Left ventricle myocardium superior (tissue), 1 donor: ENCODE data around the gene SNCA. TPM values are rescaled to one million over a fixed set of nuclear protein-coding genes. Genes with fewer than 3 reads are reported as not detected.

Experiments used
- ATAC-seq: fragments of 200-7000 bp; cut with Tn5 transposase; one replicate; pipeline ENCODE4 v1.9.1; 2020; ENCODE audit warnings: mild to moderate bottlenecking, moderate library complexity
- DNase-seq: peaks from one replicate; pipeline ENCODE4 v3.0.0-alpha.2; 2020
- intact Hi-C: fragments of 100-400 bp; cut with micrococcal nuclease; formaldehyde crosslinking; loops from one replicate; pipeline ENCODE4 v1.11.0; 2022
- total RNA-seq: library from RNA; stranded (reverse); fragmentation: NEBNext Ultra II Directional; extraction: Animal tissue kit (Norgen Biotek cat#: 25700); gene quantifications from one replicate; pipeline ENCODE4 v1.2.1, GENCODE V29; 2021
- donor health status: DM: no; HTN: yes; CAD: no; lungs with severe emphysema.

The SNCA gene
- total RNA-seq, 1 donor from 2014 or later: 4.6 TPM

DNA sequence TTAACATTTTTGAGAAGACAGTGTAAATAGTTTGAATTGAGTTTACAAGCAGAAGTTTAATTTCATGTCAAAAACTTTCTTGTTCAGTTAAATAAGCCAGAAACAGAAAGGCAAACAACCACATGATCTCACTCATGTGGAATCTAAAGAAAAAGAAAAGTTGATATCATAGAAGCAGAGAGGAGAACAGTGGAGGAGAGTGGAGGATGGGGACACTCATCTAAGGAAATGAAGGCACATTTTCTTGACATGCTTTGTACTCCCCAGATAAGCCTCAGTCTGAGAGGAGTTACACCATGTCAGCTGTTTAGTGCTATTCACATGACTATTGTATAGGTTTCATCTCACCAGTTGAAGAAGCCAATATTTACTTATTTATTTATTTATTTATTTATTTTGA is 13.5 kb downstream of the SNCA start:
- intact Hi-C loops: no loop called here
- DNase-seq: no peak
- no peak for ATAC-seq

DNA sequence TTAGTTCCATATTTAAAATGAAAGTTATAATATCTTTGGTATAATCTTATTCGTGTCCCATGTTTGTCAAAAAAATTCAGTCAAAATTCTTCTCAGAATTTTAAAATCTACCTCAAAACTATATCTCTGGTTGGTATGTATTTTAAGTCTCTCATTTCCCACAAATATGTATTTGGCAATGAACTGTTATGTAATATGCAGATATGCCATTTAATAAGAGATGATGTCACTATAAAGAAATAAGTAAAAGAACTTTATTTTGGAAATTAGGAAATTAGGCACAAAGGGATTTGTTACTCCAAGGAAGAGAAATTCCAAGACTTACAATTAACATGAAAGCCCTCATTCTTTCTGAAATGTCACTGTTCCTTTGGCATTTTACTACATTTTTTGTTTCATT is 15.3 kb downstream of the SNCA start:
- intact Hi-C loops: no loop called here
- ATAC-seq (no peak), DNase-seq (no peak)

DNA sequence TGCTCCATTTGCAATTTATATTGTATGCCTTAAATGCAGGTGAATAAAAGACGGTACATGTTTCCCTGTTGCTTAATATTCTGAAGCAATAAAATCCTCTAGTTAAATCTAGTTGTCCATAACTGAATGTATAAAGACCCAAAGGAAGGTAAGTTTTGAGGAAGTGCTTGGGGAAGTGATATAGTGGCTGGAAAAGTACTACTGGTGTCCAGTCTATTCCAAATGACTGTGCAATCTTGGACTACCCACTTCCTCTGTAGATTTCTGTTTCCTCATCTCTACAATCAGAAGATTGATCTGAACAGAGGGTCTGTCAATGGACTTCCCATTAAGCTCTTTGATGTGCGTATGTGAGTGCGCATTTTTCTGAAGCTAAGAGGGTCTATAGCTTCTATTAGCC is 17.0 kb downstream of the SNCA start:
- intact Hi-C loops: no loop called here
- DNase-seq: no peak
- no peak for ATAC-seq

DNA sequence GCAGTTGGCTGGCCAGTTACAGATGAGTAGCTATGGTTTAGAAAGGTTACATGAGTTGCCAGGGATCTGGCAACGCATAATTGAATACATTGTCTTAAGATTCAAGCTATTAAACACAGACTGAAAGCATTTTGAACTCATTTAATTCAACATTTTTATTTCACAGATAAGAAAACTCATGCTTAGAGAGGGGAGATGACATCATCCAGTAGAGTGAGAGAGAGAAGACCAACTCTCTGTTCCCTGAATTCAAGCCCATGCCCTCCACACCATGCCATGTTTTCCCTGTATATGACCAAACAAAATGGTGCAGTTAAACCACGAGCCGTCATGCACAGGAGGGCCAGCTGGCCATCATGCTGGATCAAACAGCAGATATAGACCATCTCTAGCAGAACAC is 22.6 kb downstream of the SNCA start:
- ATAC-seq (no peak), DNase-seq (no peak)
- intact Hi-C loops: no loop called here

DNA sequence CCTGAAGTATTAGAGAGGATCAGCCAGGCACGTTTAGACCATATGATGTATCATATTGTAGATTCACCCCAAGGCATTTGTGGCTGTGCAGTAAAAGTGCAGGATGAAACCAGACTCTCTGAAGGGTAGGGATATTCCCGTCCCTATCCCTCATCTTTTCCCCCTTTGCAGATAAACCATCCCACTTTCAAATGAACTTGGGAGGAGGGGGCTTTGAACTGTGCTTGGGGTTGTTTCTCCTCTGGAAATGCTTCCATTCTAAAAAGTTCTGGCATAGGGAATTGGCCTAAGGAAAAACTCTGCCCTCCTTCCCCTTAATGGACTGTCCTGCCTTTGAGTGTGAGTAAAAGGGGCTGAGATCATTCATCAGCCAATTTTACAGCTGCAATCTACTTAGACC is 23.8 kb downstream of the SNCA start:
- intact Hi-C loops: no loop called here
- ATAC-seq: no peak
- DNase-seq: no peak

DNA sequence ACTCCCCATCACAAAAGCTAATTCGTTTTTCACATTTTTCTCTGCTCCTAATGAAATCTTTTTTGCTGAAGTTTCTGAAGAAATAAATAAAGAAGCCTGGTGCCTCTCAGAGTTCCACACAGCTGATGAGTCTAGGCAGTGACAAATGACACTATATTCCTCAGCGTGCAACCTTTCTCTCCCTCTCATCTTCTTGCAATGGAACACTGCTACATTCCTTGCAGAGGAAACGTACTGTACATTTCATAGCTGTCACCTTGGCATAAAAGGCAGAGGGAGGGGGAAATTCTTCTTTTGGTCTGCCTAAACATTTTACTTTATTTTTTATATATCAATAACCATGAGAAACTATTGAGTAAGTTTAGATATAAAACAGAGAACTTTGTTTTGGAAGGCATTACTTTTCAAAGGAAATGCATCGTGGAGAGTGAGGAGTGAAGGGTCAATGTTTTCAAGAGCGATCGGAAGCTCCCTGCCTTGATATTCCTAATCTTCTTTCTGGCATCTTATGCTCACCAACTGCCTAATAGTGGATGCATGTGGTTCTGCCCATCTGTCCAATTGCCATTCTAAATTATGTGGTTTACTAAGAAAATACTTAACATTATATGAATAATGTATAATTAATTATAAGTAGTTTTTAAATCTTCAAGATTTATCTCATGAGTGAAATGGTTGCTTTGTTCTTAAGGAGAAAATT is 29.4 kb downstream of the SNCA start:
- DNase-seq (no peak), ATAC-seq (no peak)
- intact Hi-C loops: no loop called here

DNA sequence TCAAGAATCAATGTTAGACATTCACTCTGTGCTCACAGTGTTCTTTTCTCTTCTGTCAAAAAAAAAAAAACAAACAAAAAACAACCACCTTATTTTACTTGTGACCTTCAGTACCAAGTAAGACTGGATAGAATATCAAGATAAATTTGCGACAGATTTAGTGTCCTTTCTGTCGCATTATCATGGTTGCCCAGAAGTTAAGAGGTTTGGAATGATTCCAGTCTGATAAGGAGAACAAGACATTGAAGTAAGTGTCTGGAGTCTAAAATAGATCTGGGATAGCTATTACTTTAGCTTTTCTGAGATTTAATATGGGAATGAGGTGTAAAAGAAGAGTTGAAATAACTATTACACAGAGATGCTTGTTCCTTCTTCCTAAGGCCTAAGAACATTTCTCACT is 31.7 kb downstream of the SNCA start:
- intact Hi-C loops: no loop called here
- no peak for DNase-seq

DNA sequence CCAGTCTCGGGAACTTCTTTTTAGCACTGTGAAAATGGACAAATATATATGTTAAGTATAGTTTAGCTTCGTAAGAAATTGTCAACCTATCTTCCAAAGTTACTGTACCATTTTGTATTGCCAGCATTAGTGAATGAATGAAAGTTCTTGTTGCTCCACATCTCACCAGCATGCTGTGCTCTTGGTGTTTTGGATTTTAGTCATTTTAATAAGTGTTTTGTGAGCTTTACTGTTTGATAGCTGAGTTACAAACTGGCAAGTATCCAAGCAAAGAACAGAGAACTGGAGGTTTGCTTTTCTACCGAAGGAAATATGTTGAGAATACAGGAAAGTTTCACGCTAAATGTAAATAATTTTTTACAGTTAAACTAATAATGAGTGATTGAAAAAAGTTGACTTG is 33.0 kb downstream of the SNCA start:
- intact Hi-C loops: no loop called here
- no peak for ATAC-seq
- no peak for DNase-seq

More for the DNA sequence above, 31.7 kb downstream of the SNCA start:
- ATAC-seq: no peak

DNA sequence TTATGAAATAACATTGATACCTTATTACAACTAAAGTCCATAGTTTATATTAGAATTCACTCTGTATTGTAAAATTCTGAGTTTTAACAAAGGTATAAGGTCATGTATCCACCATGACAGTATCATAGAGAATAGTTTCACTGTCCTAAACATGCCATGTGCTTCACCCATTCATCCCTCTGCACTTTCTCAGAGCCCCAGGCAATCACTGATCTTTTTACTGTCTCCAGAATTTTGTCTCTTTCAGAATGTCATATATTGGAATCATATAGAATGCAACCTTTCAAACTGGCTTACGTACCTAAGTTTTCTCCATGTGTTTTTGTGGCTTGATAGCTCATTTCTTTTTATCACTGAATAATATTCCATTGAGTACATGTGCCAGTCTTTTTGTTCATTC is 33.9 kb downstream of the SNCA start:
- ATAC-seq: no peak
- intact Hi-C loops: no loop called here
- no peak for DNase-seq

DNA sequence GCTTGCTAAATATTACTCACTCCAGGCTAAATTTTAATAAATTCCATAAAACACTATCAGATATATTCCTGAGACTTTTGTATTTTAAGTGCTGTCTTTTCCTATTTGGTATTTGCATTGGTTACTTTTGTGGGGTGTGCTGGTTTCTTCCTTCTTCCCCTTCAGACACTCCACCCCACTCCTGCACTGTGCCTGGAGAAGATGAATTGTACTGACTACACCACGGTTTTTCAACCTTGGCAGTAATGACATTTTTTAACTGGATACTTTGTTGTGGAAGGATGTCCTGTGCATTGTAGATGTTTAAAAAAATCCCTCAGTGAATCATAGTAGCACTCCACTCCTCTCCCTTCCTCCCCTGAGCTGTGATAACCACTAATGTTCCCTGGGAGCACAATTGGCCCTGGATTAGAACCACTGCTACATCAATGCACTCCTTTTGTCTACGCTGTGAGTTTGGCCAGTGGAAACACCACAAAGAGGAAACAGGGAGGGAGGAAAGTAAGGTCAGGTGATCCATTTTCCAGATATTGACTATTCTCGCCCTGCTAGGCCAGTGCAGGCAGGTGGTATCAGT is 36.3 kb downstream of the SNCA start:
- no peak for ATAC-seq

DNA sequence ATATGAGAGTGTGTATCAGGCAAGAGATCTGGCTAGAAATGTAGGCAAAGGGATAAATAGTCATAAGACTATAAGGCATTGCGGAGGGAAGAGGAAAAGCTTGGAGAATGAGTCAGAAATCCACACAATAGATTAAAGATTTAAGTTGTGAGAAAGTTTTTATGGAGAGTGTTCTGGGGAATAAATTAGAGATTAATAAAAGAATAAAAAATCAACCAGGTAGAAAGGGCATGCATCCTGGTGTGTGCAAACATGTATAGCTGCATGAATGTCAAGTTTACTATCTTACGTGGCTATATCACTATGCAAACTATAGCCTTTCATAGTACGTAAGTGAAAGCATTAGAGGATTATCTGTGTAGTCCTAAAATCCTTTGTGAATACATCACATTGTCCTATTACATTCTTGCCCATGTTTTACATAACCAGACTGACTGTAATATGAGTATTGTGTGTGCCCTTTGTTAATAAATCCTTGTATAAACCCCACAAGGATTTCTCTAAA is 36.9 kb downstream of the SNCA start:
- DNase-seq (no peak), ATAC-seq (no peak)
- intact Hi-C loops: no loop called here

More for the DNA sequence above, 36.3 kb downstream of the SNCA start:
- intact Hi-C loops: no loop called here
- DNase-seq: no peak

DNA sequence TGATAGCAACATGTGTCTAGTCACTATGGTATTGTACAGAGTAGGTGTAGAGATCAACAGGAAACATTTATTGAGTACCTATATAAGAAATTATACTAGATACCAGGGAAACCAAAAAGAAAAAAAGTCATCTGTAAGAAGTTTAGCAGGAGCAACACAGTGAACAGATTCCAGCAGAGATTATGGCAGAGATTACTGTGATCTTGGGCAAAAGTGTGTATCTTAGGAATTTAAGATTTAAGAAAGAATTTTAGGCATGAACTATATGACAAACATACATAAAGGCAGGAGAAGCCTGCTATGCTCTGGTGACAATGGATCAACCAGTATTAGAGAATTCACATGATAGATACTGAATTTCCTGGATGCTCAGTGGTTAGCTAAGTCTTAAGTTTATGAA is 37.9 kb downstream of the SNCA start:
- intact Hi-C loops: no loop called here
- no peak for DNase-seq
- no peak for ATAC-seq

DNA sequence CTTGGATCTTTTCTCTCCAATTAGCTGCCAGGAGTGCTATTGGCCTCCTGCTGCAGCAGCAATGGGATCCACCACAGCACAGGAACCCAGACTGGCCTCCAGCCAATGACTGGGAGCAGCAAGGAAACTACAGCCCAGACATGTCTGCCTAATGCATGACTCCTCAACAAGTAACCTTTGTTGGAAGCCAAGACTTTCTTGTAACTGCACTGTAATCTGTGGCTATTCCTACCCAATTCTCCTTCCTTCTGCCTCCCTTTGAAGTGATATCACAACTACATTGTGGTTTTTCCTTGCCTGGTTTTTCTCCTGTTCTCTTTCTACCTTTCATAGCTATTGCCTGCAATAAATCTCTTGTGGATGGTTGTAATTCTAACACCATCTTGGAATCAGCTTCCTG is 39.8 kb downstream of the SNCA start:
- ATAC-seq: no peak
- intact Hi-C loops: no loop called here
- DNase-seq: peak; percentile 29

DNA sequence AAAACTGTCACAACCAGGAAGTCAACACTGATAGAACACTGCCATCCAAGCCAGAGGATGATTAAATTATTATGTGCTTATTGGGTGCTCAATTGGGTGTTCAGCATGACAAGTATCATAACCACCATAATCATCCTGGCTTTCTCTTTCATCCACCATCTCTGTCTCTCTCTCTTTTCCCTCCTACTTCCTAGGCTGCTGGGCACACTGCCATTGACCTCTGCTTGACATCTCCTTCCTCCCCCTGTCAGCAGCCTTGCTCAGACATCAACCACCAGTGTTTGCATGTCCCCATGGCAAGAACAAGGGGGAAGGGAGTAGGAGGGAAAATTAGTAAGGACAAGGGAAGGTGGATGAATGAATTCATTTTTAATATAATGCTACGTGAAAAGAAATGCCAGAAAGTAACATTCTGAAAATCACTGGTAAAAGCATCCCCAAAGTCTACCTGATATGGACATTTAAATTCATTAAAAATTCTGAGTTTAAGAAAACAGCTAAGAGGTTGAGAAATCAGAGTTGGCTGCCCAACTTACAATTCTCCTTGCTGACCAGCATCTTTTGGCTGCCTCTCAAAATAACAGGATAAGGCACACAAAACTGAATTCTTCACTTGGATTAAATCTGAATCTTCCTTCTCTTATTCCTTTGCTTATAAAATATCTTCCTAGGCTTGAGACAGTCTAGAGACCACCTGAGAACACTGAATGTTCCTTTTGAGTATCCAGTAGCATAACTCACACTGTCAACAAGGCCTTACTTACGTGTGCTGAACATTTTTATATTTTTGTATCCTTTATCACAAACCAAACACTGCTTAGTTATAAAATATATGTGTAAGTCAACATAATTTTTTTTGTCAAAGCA is 48.5 kb downstream of the SNCA start:
- DNase-seq (peak; percentile 67), ATAC-seq (peak; percentile 83)

DNA sequence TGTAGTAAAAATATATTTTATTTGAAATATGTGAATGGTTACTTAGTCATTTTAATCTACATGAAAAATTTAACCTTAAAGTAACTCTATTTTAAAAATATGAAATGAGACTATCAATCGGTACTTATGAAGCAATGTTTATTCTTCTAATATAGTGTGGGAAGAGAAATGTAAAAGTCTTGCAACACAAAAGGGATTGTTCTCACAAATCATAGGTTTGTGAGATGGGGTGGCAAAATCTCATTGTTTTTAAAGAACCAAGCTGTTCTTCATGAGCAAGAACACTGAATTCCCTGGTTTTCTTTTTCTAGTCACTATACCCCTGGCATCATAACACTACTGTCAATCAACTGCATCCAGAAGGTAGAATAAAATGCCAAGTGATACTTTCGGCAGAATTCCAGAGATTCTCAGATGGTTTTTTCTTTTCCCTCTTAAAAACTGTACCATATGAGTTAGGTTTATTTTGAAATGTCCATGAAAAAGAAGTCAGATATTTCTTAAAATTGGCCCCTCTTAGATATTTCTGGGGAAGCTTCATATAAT is 52.2 kb downstream of the SNCA start:
- ATAC-seq: no peak
- no peak for DNase-seq
- intact Hi-C loops: no loop called here

More for the DNA sequence above, 48.5 kb downstream of the SNCA start:
- intact Hi-C loops: no loop called here

DNA sequence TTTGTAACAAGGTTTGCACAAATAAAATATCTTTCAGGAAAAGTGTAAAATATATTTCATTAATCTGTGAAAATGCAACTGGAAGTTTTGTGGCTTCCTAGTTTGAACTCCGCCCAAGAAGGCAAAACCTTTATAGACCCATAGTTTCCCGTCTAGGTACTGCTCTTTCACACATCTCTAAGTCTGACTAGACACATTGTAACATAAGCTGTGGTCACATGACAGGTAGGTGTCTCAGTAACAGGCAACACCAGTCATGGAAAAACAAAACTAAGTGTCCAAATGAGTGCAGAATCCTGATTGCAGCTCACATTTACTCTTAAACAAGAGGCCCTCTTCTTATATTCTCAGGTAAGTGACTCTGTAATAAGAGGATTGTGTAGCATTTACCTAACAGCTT is 55.6 kb downstream of the SNCA start:
- intact Hi-C loops: no loop called here
- ATAC-seq (no peak), DNase-seq (no peak)

DNA sequence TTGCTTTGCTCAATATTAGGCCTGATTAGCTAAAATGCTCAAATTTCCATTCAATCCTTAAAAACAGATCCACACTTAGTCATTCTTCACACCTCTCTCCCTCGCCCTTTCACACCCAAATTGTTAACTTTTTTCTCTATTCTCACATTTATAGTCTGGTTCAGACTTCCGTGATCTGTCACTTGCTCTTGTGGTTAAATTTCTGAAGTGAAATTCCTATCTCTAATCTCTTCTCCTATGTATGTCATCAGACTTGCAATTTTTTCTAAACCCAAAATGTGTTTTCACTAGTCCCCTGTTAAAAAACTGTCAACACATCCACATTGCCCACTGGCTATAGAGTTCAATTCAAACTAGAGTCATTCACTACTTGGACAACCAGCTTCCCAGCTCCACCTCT is 63.2 kb downstream of the SNCA start:
- intact Hi-C loops: no loop called here
- DNase-seq: no peak
- ATAC-seq: no peak

DNA sequence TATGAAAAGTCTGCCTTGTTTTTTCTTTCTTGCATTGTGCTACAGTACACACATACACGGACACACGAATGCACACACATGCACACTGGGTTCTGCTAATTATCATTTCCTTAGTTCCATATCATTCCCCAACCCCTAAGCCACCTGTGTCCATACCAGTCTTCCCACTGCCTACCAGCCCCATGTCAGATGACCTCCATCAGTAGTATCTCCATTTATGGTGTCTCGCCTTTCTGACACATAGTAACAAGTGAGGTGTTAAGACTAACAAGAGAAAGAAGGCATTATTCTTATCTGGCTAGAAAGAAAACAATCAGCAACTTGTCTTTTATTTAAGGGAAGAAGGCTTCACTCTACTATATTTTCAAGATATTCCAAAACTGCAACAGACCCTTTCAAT is 67.1 kb downstream of the SNCA start:
- intact Hi-C loops: no loop called here
- ATAC-seq: no peak

DNA sequence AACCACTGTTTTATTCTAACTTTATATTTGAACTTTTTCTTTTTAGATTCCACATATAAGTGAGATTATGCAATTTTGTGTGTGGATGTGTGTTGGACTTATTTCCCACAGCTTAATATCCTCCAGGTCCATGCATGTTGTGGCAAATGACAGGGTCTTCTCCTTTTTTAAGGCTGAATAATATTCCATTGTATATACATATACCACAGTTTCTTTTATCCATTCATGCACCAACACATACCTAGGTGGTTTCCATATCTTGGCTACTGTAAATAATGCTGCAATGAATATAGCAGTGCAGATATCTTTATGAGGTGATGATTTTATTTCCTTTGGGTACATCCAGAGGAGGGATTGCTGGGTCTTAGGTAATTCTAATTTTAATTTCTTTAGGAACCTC is 69.0 kb downstream of the SNCA start:
- DNase-seq (no peak), ATAC-seq (no peak)
- intact Hi-C loops: no loop called here

More for the DNA sequence above, 67.1 kb downstream of the SNCA start:
- no peak for DNase-seq

DNA sequence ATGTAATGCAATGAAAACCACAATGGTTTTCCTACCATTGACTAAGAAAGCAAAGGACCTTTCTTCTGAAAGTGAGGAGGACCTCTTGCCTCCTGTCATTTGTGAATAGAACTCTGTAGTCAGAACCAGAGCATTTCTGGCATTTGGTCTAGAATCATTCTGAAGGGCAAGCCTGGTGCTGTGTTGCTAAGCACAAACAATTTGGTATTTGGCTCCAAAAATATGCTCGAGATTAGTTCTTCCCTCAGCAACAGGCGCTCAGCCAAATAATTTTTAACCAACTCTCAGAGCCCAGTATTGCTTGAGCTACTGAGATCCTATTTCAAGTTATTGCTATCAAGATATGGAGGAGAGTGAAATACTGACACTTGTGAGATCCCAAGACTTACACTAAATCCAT is 71.0 kb downstream of the SNCA start:
- intact Hi-C loops: no loop called here
- DNase-seq (no peak), ATAC-seq (peak; percentile 92)
